CD4-positive, alpha-beta T cell (primary cell): ENCODE measurements around the gene AGBL2. TPM values are rescaled to one million over a fixed set of nuclear protein-coding genes. Genes with fewer than 3 reads are reported as not detected.
"Not testable (repeated sequence)": the region's sequence is repeated elsewhere in the genome, so short reads cannot be mapped to it uniquely, and the experiment has no call there.

Source experiments
- ATAC-seq: fragments of 200-7000 bp; cut with Tn5 transposase; one replicate; pipeline ENCODE4 v1.10.0; 2022; ENCODE audit warnings: mild to moderate bottlenecking; ENCODE audit not compliant: poor library complexity
- CTCF ChIA-PET: fragments of 350-600 bp; sonication (Branson Sonifier 250); formaldehyde crosslinking; loops from one replicate; lab custom pipeline; 2021; ENCODE audit warnings: antibody characterized with exemption, inconsistent platforms; lab: Charles Lee
- POLR2A ChIA-PET: fragments of 350-600 bp; sonication (Branson Sonifier 250); formaldehyde crosslinking; loops from one replicate; lab custom pipeline; 2021; ENCODE audit warnings: antibody characterized with exemption, inconsistent platforms; lab: Charles Lee
- DNase-seq, 14 experiments: peaks; one replicate each; pipeline ENCODE4 v3.0.0-alpha.2; 2013 to 2020; ENCODE audit warnings: mixed read lengths in 2 of 14
- H3K27ac ChIP-seq, 2 donors: one replicate each; pipeline versions ENCODE4 v1.5.1 to v1.7.0; 2013; ENCODE audit warnings: low read length in 2 of 2, low read depth in 1 of 2, mild to moderate bottlenecking in 1 of 2
- H3K27me3 ChIP-seq, 2 experiments: 1 replicate in 1 of 2; 2 replicates in 1 of 2; pipeline versions ENCODE4 v1.6.1 to v1.7.0; 2013; ENCODE audit warnings: low read length in 2 of 2, control low read depth in 1 of 2, mild to moderate bottlenecking in 1 of 2, moderate library complexity in 1 of 2; ENCODE audit not compliant: insufficient read depth in 2 of 2, control insufficient read depth in 1 of 2
- H3K36me3 ChIP-seq: one replicate; pipeline ENCODE4 v1.6.1; 2013; ENCODE audit warnings: low read length, control low read depth; ENCODE audit not compliant: insufficient read depth
- H3K4me1 ChIP-seq: one replicate; pipeline ENCODE4 v1.6.1; 2013; ENCODE audit warnings: low read length, control low read depth; ENCODE audit not compliant: insufficient read depth
- H3K4me3 ChIP-seq: one replicate; pipeline ENCODE4 v1.5.1; 2013; ENCODE audit warnings: mild to moderate bottlenecking, low read length, moderate library complexity
- H3K9me3 ChIP-seq, 2 experiments: 1 replicate in 1 of 2; 2 replicates in 1 of 2; pipeline versions ENCODE4 v1.6.1 to v1.7.0; 2013; ENCODE audit warnings: low read length in 2 of 2, mild to moderate bottlenecking in 2 of 2, control low read depth in 1 of 2, moderate library complexity in 1 of 2; ENCODE audit not compliant: control insufficient read depth in 1 of 2, insufficient read depth in 1 of 2
- H3K27ac Mint-ChIP-seq: one replicate; pipeline ENCODE4 v1.8.0; 2020; ENCODE audit warnings: mixed read lengths
- H3K27me3 Mint-ChIP-seq: one replicate; pipeline ENCODE4 v1.8.0; 2021; ENCODE audit warnings: mixed read lengths
- H3K36me3 Mint-ChIP-seq: one replicate; pipeline ENCODE4 v1.8.0; 2021; ENCODE audit warnings: low read depth, mixed read lengths
- H3K4me1 Mint-ChIP-seq: one replicate; pipeline ENCODE4 v1.8.0; 2021; ENCODE audit warnings: low read depth, mixed read lengths
- H3K4me3 Mint-ChIP-seq: one replicate; pipeline ENCODE4 v1.8.0; 2020; ENCODE audit warnings: mild to moderate bottlenecking, mixed read lengths
- H3K9me3 Mint-ChIP-seq: one replicate; pipeline ENCODE4 v1.8.0; 2020; ENCODE audit warnings: mixed read lengths
- intact Hi-C, 2 experiments: fragments of 100-400 bp; cut with DNase I in 1 of 2; cut with micrococcal nuclease in 1 of 2; formaldehyde crosslinking; loops; one replicate each; pipeline versions ENCODE4 v1.15.1 to v1.9.0; 2023 to 2025; cut with DNase I, micrococcal nuclease
- total RNA-seq, 174 experiments: library from RNA in 2 of 174; stranded (reverse) in 2 of 174; gene quantifications; one replicate each; pipeline ENCODE4 v1.2.3 and lab custom pipeline; 2021 to 2026
- TF ChIP-seq, protein P1 (sequence below): fragments of 200-600 bp; IDR thresholded peaks from one replicate; pipeline ENCODE4 v1.8.0; 2022; ENCODE audit warnings: antibody characterized with exemption, mild to moderate bottlenecking

Gene AGBL2
- total RNA-seq, 2 experiments from 2014 or later, result 3.6 to 4.4 TPM

DNA sequence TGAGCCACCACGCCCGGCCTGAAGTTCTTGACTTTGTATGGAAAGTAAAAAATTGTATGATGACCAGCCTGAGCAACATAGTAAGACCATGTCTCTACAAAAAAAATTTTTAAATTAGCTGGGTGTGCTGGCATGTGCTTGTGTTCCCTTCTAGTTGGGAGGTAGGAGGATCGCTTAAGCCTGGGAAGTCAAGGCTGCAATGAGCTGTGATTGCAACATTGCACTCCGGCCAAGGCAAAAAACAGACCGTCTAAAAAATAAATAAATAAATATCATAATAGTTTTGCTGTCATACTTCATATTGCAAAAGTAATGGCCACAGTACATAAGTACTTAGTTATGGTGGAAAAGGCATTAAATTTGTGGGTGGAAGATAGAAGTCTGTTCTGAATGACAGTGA is 3.4 kb downstream of the AGBL2 start:
- intact Hi-C loops, result loop anchor here in 1 of 2 experiments (10.0 kb wide), 1 partner anchor 133 kb away; the partner anchor contains the start of gene NUP160
- no peak overlapping the region for H3K4me3 ChIP-seq
- Mint-ChIP-seq H3K36me3 (peaks cover 23% of the 10 kb centered on the region), H3K27me3 (no peaks in the 10 kb centered on the region), H3K27ac (no peak overlapping the region), H3K4me3 (no peak overlapping the region), H3K9me3 (no peaks in the 10 kb centered on the region), H3K4me1 (peaks cover 19% of the 10 kb centered on the region)
- no peaks in the 10 kb centered on the region for H3K27me3 ChIP-seq
- no peaks in the 10 kb centered on the region for H3K9me3 ChIP-seq
- ATAC-seq, result no peak
- ChIA-PET POLR2A (no interaction called here), CTCF (no interaction called here)
- H3K36me3 ChIP-seq, result peaks cover 7% of the 10 kb centered on the region
- TF ChIP-seq, protein P1, sequence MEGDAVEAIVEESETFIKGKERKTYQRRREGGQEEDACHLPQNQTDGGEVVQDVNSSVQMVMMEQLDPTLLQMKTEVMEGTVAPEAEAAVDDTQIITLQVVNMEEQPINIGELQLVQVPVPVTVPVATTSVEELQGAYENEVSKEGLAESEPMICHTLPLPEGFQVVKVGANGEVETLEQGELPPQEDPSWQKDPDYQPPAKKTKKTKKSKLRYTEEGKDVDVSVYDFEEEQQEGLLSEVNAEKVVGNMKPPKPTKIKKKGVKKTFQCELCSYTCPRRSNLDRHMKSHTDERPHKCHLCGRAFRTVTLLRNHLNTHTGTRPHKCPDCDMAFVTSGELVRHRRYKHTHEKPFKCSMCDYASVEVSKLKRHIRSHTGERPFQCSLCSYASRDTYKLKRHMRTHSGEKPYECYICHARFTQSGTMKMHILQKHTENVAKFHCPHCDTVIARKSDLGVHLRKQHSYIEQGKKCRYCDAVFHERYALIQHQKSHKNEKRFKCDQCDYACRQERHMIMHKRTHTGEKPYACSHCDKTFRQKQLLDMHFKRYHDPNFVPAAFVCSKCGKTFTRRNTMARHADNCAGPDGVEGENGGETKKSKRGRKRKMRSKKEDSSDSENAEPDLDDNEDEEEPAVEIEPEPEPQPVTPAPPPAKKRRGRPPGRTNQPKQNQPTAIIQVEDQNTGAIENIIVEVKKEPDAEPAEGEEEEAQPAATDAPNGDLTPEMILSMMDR, result no peak
- H3K27ac ChIP-seq, result no peak overlapping the region
- peaks cover 13% of the 10 kb centered on the region for H3K4me1 ChIP-seq
- no peak for DNase-seq

DNA sequence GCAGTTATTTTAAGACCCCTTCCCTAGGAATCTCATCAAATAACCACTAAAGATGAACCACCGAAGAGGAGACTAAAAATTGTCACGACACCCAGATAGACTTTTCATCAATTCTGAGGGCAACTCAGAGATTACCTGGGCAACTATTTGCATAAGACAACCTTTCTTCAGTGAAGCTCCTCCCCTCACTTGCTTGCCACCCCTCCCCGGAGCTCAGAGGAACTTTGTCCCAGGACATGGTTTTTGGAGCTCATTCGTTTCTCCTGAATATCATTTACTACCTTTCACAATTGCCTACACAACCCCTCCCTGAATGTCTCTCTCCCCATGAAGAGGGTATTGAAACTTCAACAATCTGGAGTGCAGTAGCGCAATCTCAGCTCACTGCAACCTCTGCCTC is 3.9 kb downstream of the AGBL2 start:
- Histone ChIP-seq H3K4me1 (peaks cover 13% of the 10 kb centered on the region), H3K27ac (no peak overlapping the region), H3K9me3 (no peaks in the 10 kb centered on the region), H3K4me3 (no peak overlapping the region), H3K36me3 (peaks cover 1% of the 10 kb centered on the region), H3K27me3 (no peaks in the 10 kb centered on the region)
- peaks cover 18% of the 10 kb centered on the region for H3K36me3 Mint-ChIP-seq
- no peaks in the 10 kb centered on the region for H3K9me3 Mint-ChIP-seq
- H3K4me3 Mint-ChIP-seq, result no peak overlapping the region
- POLR2A ChIA-PET, result no interaction called here
- no peaks in the 10 kb centered on the region for H3K27me3 Mint-ChIP-seq
- intact Hi-C loops, result loop anchor here in 1 of 2 experiments (10.0 kb wide), 1 partner anchor 134 kb away; the partner anchor contains the start of gene NUP160
- H3K4me1 Mint-ChIP-seq, result peaks cover 19% of the 10 kb centered on the region
- TF ChIP-seq, protein P1, result no peak
- CTCF ChIA-PET, result no interaction called here
- H3K27ac Mint-ChIP-seq, result no peak overlapping the region
- no peak for ATAC-seq
- no peak for DNase-seq

DNA sequence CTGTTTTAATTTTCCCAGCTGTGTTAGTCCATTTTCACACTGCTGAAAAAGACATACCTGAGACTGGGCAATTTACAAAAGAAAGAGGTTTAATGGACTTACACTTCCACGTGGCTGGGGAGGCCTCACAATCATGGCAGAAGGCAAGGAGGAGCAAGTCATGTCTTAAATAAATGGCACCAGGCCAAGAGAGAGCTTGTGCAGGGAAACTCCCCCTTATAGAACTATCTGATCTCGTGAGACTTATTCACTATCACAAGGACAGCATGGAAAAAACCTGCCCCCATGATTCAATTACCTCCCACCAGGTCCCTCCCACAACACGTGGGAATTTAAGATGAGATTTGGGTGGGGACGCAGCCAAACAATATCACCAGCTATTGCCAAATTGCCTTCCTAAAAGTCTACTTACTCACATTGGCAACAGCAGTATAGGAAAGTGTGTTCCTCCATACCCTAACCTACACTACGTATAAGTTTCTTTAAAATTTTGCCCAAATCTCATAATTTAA is 7.8 kb downstream of the AGBL2 start:
- H3K27ac Mint-ChIP-seq, POLR2A ChIA-PET, CTCF ChIA-PET, H3K27me3 Mint-ChIP-seq, ATAC-seq, H3K4me3 Mint-ChIP-seq, H3K4me3 ChIP-seq, H3K4me1 Mint-ChIP-seq, H3K9me3 ChIP-seq, H3K27me3 ChIP-seq, DNase-seq, H3K4me1 ChIP-seq, H3K27ac ChIP-seq, H3K9me3 Mint-ChIP-seq, H3K36me3 ChIP-seq, intact Hi-C loops, H3K36me3 Mint-ChIP-seq: not testable (repeated sequence)

- POLR2A ChIA-PET, result interaction anchor here (1.7 kb wide), 1 partner anchor 9 kb away, joined by 8 read pairs; the partner anchor contains the start of gene AGBL2
- H3K4me3 Mint-ChIP-seq, result no peak overlapping the region
- H3K9me3 Mint-ChIP-seq, result no peaks in the 10 kb centered on the region
- TF ChIP-seq, protein P1, result no peak
- H3K4me1 Mint-ChIP-seq, result no peaks in the 10 kb centered on the region
- no peaks in the 10 kb centered on the region for H3K27me3 Mint-ChIP-seq
- Histone ChIP-seq H3K4me3 (no peak overlapping the region), H3K36me3 (no peaks in the 10 kb centered on the region), H3K4me1 (no peaks in the 10 kb centered on the region), H3K27me3 (no peaks in the 10 kb centered on the region), H3K27ac (no peak overlapping the region), H3K9me3 (no peaks in the 10 kb centered on the region)
- CTCF ChIA-PET, result no interaction called here
- DNase-seq (no peak), ATAC-seq (no peak)
- intact Hi-C loops, result no loop called here
- H3K36me3 Mint-ChIP-seq, result peaks cover 6% of the 10 kb centered on the region
- no peak overlapping the region for H3K27ac Mint-ChIP-seq
Observed at GRCh38 chr11:47705721-47706120, 9.4 kb downstream of the AGBL2 start.
